ENCODE data around the gene STKLD1.

STKLD1 gene

GRCh38 chr9:133439337-133439736 lies 63.2 kb downstream of the STKLD1 start:
- TF ChIP-seq, protein P1, sequence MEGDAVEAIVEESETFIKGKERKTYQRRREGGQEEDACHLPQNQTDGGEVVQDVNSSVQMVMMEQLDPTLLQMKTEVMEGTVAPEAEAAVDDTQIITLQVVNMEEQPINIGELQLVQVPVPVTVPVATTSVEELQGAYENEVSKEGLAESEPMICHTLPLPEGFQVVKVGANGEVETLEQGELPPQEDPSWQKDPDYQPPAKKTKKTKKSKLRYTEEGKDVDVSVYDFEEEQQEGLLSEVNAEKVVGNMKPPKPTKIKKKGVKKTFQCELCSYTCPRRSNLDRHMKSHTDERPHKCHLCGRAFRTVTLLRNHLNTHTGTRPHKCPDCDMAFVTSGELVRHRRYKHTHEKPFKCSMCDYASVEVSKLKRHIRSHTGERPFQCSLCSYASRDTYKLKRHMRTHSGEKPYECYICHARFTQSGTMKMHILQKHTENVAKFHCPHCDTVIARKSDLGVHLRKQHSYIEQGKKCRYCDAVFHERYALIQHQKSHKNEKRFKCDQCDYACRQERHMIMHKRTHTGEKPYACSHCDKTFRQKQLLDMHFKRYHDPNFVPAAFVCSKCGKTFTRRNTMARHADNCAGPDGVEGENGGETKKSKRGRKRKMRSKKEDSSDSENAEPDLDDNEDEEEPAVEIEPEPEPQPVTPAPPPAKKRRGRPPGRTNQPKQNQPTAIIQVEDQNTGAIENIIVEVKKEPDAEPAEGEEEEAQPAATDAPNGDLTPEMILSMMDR (conservative IDR thresholded peaks at IDR 0.05) = no peak
- no peak overlapping the region for H3K27ac ChIP-seq

GRCh38 chr9:133440874-133441273 lies 64.7 kb downstream of the STKLD1 start:
- TF ChIP-seq, protein P1 (conservative IDR thresholded peaks at IDR 0.05) = no peak

GRCh38 chr9:133441571-133441970 lies 65.4 kb downstream of the STKLD1 start:
- TF ChIP-seq, protein P1 (conservative IDR thresholded peaks at IDR 0.05) = no peak
- no peak overlapping the region for H3K27ac ChIP-seq

More at GRCh38 chr9:133440874-133441273, 64.7 kb downstream of the STKLD1 start:
- H3K27ac ChIP-seq = no peak overlapping the region

DNA sequence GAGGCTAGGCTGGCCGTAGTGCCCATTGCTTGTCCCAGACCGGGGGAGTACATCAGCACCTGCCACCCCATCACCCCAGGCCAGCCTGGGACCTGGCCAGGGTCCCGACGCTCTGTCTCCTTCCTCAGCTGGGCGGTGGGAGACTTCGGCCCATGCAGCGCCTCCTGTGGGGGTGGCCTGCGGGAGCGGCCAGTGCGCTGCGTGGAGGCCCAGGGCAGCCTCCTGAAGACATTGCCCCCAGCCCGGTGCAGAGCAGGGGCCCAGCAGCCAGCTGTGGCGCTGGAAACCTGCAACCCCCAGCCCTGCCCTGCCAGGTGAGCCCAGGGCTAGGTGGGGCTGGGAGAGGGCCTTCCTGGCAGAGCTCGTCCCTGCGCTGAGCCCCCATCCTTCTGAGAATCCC lies 67.1 kb downstream of the STKLD1 start:
- H3K27ac ChIP-seq = no peak overlapping the region
- TF ChIP-seq, protein P1 (conservative IDR thresholded peaks at IDR 0.05) = no peak

DNA sequence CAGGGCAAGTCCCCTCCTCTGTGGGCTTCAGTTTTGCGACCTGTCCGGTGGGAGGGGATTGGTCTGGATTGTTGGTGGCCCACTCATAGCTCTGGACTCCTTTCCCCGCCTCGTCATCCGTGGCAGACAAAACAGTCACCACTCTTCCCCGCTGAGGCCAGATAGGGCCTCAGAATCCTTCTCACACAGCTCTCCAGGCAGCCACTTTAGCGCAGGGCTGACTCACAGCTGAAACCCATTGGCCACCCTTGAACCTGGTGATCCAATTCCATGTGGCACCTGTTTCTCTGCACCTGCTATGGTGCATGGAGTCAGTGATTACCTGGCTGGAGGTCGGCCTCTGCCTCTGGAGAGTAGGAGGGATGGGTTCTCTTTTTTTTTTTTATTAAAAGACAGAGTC lies 67.8 kb downstream of the STKLD1 start:
- no peak overlapping the region for H3K27ac ChIP-seq
- TF ChIP-seq, protein P1 (conservative IDR thresholded peaks at IDR 0.05) = no peak

GRCh38 chr9:133445293-133445969 lies 69.3 kb downstream of the STKLD1 start:
- H3K27ac ChIP-seq = no peak overlapping the region
- TF ChIP-seq, protein P1 (conservative IDR thresholded peaks at IDR 0.05) = no peak

- no peak overlapping the region for H3K27ac ChIP-seq
- TF ChIP-seq, protein P1 (conservative IDR thresholded peaks at IDR 0.05) = no peak
Observed at GRCh38 chr9:133448487-133448972, 72.4 kb downstream of the STKLD1 start.
